ENCODE results near the gene SH3BGRL. TPM values are rescaled to one million over a fixed set of nuclear protein-coding genes. Genes with fewer than 3 reads are reported as not detected.

SH3BGRL gene
- total and polyA plus RNA-seq, 2 donors (not counting 1 experiment from before 2014, with no cell fraction given): 65.6 to 105 TPM

DNA sequence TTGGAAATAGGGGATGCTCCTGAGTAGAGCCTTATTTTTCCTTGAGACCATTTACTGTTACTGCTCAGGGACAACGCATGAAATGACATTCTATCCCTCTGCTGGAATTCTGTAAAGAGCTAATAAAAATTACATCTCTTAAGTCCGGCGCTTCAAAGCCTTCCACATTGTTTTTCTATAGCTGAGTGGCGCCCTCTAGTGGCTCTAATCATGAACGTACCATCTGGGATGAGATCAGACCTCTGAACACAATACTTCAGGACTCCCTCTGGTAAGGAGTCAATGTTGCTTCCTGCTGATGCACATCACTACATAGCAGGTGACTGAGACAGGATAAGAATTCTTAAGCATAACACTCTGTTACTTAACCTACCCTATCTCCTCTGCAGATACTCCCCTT lies 6.2 kb upstream of the SH3BGRL start:
- Mint-ChIP-seq H3K4me1 (peaks cover 17% of the 10 kb centered on the region), H3K27me3 (no peaks in the 10 kb centered on the region), H3K4me3 (no peak overlapping the region), H3K9me3 (ENCODE audit: insufficient read depth) (no peaks in the 10 kb centered on the region), H3K27ac (peak overlapping the region; percentile 51)
- Histone ChIP-seq H3K4me3 (ENCODE audit: control extremely low read depth in 1 of 5, extremely low read depth in 1 of 5, insufficient read depth in 1 of 5, low read depth in 2 of 5, low read length in 4 of 5) (no peak overlapping the region), H3K4me2 (replicated peaks; ENCODE audit: low read depth, low read length, poor library complexity, severe bottlenecking) (no peak overlapping the region), H3K9ac (ENCODE audit: low read length) (no peak overlapping the region), H4K20me1 (ENCODE audit: control insufficient read depth, insufficient read depth, low read length, poor library complexity, severe bottlenecking) (no peaks in the 10 kb centered on the region), H2AFZ (ENCODE audit: insufficient read depth, low read depth, low read length, poor library complexity, severe bottlenecking) (no peak overlapping the region), H3K36me3 (replicated peaks in 1 of 2; ENCODE audit: control extremely low read depth in 1 of 2, control insufficient read depth in 1 of 2, extremely low read depth in 1 of 2, insufficient read depth in 2 of 2, low read length in 1 of 2) (no peaks in the 10 kb centered on the region), H3K27me3 (replicated peaks in 1 of 4; ENCODE audit: control extremely low read depth in 1 of 4, control insufficient read depth in 3 of 4, insufficient read depth in 4 of 4, low read length in 3 of 4) (no peaks in the 10 kb centered on the region), H3K79me2 (ENCODE audit: control insufficient read depth, insufficient read depth, low read length) (no peaks in the 10 kb centered on the region), H3K27ac (ENCODE audit: low read length in 2 of 2) (no peak overlapping the region), H3K9me3 (ENCODE audit: control extremely low read depth in 1 of 3, control insufficient read depth in 2 of 3, insufficient read depth in 1 of 3, low read length in 2 of 3) (no peaks in the 10 kb centered on the region), H3K4me1 (ENCODE audit: control insufficient read depth in 2 of 2, insufficient read depth in 2 of 2, low read length in 2 of 2) (no peaks in the 10 kb centered on the region)
- peak; percentile 67 for DNase-seq
- no CpG with 5 or more reads among the region's 5 CpGs for WGBS (ENCODE audit: insufficient coverage)
- ChIA-PET POLR2A (no interaction called here), CTCF (interaction anchor here (1.0 to 1.6 kb wide), 6 partner anchors 9 to 319 kb away, joined by 3 to 6 read pairs (median 4); no protein-coding TSS in a partner anchor)
- TF ChIP-seq, protein P1, sequence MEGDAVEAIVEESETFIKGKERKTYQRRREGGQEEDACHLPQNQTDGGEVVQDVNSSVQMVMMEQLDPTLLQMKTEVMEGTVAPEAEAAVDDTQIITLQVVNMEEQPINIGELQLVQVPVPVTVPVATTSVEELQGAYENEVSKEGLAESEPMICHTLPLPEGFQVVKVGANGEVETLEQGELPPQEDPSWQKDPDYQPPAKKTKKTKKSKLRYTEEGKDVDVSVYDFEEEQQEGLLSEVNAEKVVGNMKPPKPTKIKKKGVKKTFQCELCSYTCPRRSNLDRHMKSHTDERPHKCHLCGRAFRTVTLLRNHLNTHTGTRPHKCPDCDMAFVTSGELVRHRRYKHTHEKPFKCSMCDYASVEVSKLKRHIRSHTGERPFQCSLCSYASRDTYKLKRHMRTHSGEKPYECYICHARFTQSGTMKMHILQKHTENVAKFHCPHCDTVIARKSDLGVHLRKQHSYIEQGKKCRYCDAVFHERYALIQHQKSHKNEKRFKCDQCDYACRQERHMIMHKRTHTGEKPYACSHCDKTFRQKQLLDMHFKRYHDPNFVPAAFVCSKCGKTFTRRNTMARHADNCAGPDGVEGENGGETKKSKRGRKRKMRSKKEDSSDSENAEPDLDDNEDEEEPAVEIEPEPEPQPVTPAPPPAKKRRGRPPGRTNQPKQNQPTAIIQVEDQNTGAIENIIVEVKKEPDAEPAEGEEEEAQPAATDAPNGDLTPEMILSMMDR (IDR thresholded peaks at IDR 0.05): peak; percentile 70
- no peak for TF ChIP-seq EZH2 (IDR thresholded peaks at IDR 0.05; ENCODE audit: borderline replicate concordance, insufficient read depth, low read depth, low read length, poor library complexity, severe bottlenecking)
- peak; percentile 53 for ATAC-seq (ENCODE audit: low read depth)
- intact Hi-C loops (cut with micrococcal nuclease): loop anchor here (10.0 kb wide), 1 partner anchor 321 kb away; no protein-coding TSS in a partner anchor

DNA sequence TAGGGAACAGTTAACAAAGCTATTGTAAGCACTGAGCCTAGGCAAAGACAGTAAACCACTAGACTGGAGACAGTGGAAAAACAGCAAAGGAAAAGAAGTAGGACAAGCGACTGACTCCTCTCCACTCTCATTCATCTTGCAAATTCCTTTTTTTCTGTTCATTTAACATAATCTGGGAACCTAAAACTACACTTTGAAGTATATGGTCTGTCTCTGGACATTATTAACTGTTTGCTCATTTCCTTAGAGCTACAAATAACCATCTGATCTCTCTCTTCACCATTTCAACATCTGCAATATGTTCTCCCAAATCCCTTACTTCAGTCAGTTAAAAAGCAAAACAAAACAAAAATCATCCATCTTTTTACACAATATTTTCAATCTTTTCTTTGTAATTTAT lies 831 bp upstream of the SH3BGRL start:
- Histone ChIP-seq H3K9ac (ENCODE audit: low read length) (peak overlapping the region; percentile 73), H3K4me3 (ENCODE audit: control extremely low read depth in 1 of 5, extremely low read depth in 1 of 5, insufficient read depth in 1 of 5, low read depth in 2 of 5, low read length in 4 of 5) (peak overlapping the region; percentile 74 to 94 (median 85)), H3K79me2 (ENCODE audit: control insufficient read depth, insufficient read depth, low read length) (peaks cover 37% of the 10 kb centered on the region), H3K36me3 (replicated peaks in 1 of 2; ENCODE audit: control extremely low read depth in 1 of 2, control insufficient read depth in 1 of 2, extremely low read depth in 1 of 2, insufficient read depth in 2 of 2, low read length in 1 of 2) (no peaks in the 10 kb centered on the region), H3K9me3 (ENCODE audit: control extremely low read depth in 1 of 3, control insufficient read depth in 2 of 3, insufficient read depth in 1 of 3, low read length in 2 of 3) (peaks cover 0 to 3% (median 0%) of the 10 kb centered on the region in 3 donors), H3K4me2 (replicated peaks; ENCODE audit: low read depth, low read length, poor library complexity, severe bottlenecking) (peak overlapping the region; percentile 74), H2AFZ (ENCODE audit: insufficient read depth, low read depth, low read length, poor library complexity, severe bottlenecking) (peak overlapping the region; percentile 72), H3K4me1 (ENCODE audit: control insufficient read depth in 2 of 2, insufficient read depth in 2 of 2, low read length in 2 of 2) (peaks cover 13 to 24% of the 10 kb centered on the region in 2 donors), H4K20me1 (ENCODE audit: control insufficient read depth, insufficient read depth, low read length, poor library complexity, severe bottlenecking) (no peaks in the 10 kb centered on the region), H3K27ac (ENCODE audit: low read length in 2 of 2) (peak overlapping the region; percentile 85), H3K27me3 (replicated peaks in 1 of 4; ENCODE audit: control extremely low read depth in 1 of 4, control insufficient read depth in 3 of 4, insufficient read depth in 4 of 4, low read length in 3 of 4) (no peaks in the 10 kb centered on the region)
- peak overlapping the region; percentile 97 for H3K27ac Mint-ChIP-seq
- DNase-seq (peak; percentile 6), ATAC-seq (ENCODE audit: low read depth) (no peak)
- no CpG with 5 or more reads among the region's 1 CpG for WGBS (ENCODE audit: insufficient coverage)
- no peak for TF ChIP-seq EZH2 (IDR thresholded peaks at IDR 0.05; ENCODE audit: borderline replicate concordance, insufficient read depth, low read depth, low read length, poor library complexity, severe bottlenecking)
- TF ChIP-seq, protein P1 (IDR thresholded peaks at IDR 0.05): no peak
- intact Hi-C loops (cut with micrococcal nuclease): no loop called here
- POLR2A ChIA-PET: interaction anchor here (1.0 kb wide), 1 partner anchor 80 kb away, joined by 3 read pairs; no protein-coding TSS in a partner anchor
- no peaks in the 10 kb centered on the region for H3K9me3 Mint-ChIP-seq (ENCODE audit: insufficient read depth)
- CTCF ChIA-PET: no interaction called here
- H3K4me1 Mint-ChIP-seq: peaks cover 44% of the 10 kb centered on the region
- H3K27me3 Mint-ChIP-seq: no peaks in the 10 kb centered on the region
- peak overlapping the region; percentile 99 for H3K4me3 Mint-ChIP-seq

Data from B cell (primary cell).